Motor neuron (in vitro differentiated cells): ENCODE measurements around the gene SAMD9L. TPM values are rescaled to one million over a fixed set of nuclear protein-coding genes. Genes with fewer than 3 reads are reported as not detected.

ENCODE experiments used
- ATAC-seq, 8 experiments: fragments of 200-7000 bp; cut with Tn5 transposase; replicated peaks in 6 of 8; 2 replicates each; pipeline ENCODE4 v1.8.0; 2021; ENCODE audit warnings: mild to moderate bottlenecking in 8 of 8, moderate library complexity in 8 of 8
- H3K27ac ChIP-seq, 2 donors: fragments of 250-450 bp; sonication (Bioruptor Pico); 2 replicates each; pipeline ENCODE4 v1.9.0; 2021; ENCODE audit warnings: antibody characterized with exemption in 2 of 2, mild to moderate bottlenecking in 2 of 2, moderate library complexity in 1 of 2
- H3K4me1 ChIP-seq, 2 donors: fragments of 250-450 bp; sonication (Bioruptor Pico); replicated peaks in 1 of 2; 2 replicates each; pipeline ENCODE4 v1.6.1; 2021; ENCODE audit warnings: antibody characterized with exemption in 2 of 2, mild to moderate bottlenecking in 2 of 2, moderate library complexity in 1 of 2
- H3K4me3 ChIP-seq, 5 donors: fragments of 250-450 bp; sonication (Bioruptor Pico); 2 replicates each; pipeline ENCODE4 v1.9.0; 2021; ENCODE audit warnings: antibody characterized with exemption in 5 of 5, mild to moderate bottlenecking in 5 of 5, moderate library complexity in 4 of 5
- WGBS, 10 experiments: fragments of 450-650 bp; shearing (Covaris generic); methylation state at CpG; one replicate each; pipeline ENCODE4 v1.0.0; 2022; 5-methylcytosine and 5-hydroxymethylcytosine counted together
- in situ Hi-C, 9 experiments: fragments of 400-800 bp; cut with MboI; loops; one replicate each; pipeline ENCODE4 v1.15.0; 2021; ENCODE audit warnings: low sequenced_read_pairs in 9 of 9, low pct_unique_long_range_greater_than_20kb in 2 of 9; ENCODE audit not compliant: unreplicated experiment in 9 of 9
- total RNA-seq, 8 experiments: library from RNA; unstranded; fragments of 300-600 nt; gene quantifications; 2 replicates each; pipeline versions ENCODE4 v1.2.3 to v1.2.4, GENCODE V29; 2022

Gene SAMD9L
- total RNA-seq, 8 experiments from 2014 or later: 0.04 to 68.1 (median 1.8) TPM; not detected in 1

- ATAC-seq: peak in 3 of 8 experiments; percentile 67 to 86 (median 82)
- Histone ChIP-seq H3K4me1 (no peaks in the 10 kb centered on the region), H3K27ac (no peak overlapping the region), H3K4me3 (no peak overlapping the region)
- WGBS, 10 experiments: 29 to 100% (median 83%) methylated on average over 1 of the region's 1 CpG; no CpG with 5 or more reads in 5 of the 10 experiments
- in situ Hi-C loops: no loop called here
These were observed 55.3 kb downstream of the SAMD9L start for GRCh38 chr7:93092757-93093370.

Other genes starting within 250 kb of the SAMD9L start
- gene SAMD9, start 30.4 kb downstream of the SAMD9L start, total RNA-seq: 100 to 1,000 TPM in 1 of 8 experiments, 10 to 100 TPM in 2, 1 to 10 TPM in 1, under 1 TPM in 3, not detected in 1; 0.04 to 154 (median 7.5) TPM
- gene HEPACAM2, start 78.1 kb upstream of the SAMD9L start, total RNA-seq: under 1 TPM in 3 of 8 experiments, not detected in 5; 0.11 to 0.38 (median 0.36) TPM
- gene VPS50, start 84.0 kb upstream of the SAMD9L start, total RNA-seq: 10 to 100 TPM; 17.5 to 28.7 (median 21.3) TPM